GM21381 (cell line): ENCODE results near the gene SLC26A9.
A peak's percentile ranks its signal among the peaks of the same experiment; 100 is the strongest.

ENCODE experiments used
- ATAC-seq: cut with Tn5 transposase; IDR thresholded peaks from one replicate; pipeline ENCODE4 v1.9.1; 2021; ENCODE audit warnings: mild to moderate bottlenecking, moderate library complexity; ENCODE audit not compliant: unreplicated experiment

The SLC26A9 gene

DNA sequence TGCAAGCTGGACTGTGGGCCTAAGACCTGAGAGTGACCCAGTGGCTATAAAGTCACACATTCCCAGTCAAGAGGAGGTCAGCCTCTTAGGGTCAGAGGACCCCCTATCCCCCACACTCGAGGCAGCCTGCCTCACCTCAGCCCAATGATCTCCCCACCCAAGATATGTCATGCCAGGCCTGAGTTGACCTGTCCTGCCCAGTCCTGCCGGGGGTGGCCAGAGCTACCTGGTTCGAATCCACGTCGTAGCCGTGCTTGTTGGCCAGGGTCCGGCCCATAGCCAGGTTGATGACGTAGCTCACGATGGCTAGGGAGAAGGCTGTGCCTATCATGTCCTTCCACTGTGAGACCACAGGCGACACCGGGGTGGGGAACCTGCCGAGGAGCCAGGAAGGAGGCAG lies 15.6 kb downstream of the SLC26A9 start:
- ATAC-seq: no peak

DNA sequence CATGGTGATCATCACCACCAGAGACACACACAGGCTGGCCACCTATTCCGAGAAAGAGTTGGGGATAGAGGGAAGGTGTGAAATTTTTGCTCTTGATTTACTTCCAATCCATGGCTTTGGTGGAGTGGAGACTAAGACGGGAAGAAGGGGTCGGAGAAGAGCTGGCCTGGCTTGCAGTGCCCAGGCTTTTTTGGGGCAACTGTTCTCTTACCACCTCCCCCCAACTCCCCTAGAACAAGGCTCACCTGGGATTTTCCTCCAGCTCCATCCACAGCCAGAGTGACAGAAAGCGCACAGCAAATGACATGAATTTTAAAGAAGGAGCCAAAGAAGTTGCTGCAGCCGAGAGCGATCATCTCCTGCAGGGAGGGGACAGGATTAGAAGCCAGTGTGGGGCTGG lies 16.0 kb downstream of the SLC26A9 start:
- ATAC-seq: no peak

DNA sequence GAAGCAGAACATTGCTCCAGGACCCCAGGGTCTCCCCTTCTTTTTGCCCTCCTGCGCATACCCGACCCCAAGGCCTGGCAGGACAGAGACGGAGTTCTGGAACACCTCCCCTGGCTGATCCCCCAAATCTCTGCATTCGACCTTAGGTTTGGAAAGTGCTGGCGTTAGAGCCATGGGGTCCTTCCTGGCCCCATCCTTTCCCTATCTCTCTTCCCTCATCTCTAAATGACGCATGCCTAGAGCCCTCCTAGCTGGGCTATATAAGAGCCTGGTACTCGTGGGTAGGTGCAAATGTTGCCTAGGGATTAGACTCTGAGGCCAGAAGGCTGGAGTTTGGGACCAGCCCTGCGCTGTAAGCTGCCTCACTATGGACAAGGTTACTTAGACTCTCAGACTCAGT lies 16.6 kb downstream of the SLC26A9 start:
- no peak for ATAC-seq

DNA sequence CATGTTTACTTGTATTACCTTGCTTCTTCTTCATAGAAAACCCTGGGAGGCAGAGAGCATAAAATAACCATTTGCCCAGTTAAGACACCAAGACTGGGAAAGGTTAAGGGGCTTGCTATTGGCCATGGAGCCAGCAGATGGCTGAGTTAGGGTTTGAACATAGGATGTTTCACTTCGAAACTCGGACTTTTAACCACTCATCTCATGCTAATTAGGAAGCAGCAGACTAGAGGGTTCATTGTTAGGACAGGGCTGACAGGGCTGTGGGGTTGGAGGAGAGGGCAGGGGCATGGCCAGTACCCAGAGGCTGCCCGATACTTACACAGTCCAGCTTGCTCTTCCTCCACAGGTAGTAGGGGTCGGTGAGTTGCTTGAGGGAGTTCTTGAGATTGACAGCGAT lies 17.0 kb downstream of the SLC26A9 start:
- ATAC-seq: no peak

DNA sequence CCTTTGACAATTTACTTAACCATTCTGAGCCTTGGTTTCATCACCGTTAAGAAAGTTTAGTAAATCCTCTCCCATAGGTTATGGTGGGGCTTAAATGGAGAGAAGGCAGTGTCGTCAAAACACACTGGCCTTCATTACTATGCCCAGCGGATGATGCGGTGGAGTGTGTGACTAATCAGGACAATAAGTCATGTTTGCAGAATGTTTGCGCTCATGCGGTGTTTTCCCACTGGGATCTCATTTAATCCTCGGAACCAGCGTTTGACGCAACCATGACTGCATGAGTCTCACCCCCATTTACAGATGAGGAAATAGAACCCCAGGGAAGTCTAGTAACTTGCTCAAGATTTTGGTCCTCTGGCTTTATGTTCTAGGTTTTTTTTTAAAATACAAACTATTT lies 17.5 kb downstream of the SLC26A9 start:
- no peak for ATAC-seq

DNA sequence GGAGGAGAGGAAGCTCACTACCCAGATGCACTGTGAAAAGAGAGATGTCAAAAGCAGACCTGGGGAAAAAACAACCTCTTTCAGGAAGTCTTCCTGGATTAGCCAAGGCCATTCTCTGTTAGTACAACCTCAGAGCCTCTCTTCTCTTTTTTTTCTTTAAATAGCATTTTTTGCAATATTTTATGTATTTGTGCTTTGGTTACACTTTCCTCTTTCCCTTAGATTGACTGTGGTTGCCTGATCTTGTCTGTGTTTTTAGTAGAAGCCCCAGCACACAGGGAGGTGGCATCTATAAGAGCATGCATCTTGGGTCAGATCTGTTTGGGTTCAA lies 18.8 kb downstream of the SLC26A9 start:
- no peak for ATAC-seq

DNA sequence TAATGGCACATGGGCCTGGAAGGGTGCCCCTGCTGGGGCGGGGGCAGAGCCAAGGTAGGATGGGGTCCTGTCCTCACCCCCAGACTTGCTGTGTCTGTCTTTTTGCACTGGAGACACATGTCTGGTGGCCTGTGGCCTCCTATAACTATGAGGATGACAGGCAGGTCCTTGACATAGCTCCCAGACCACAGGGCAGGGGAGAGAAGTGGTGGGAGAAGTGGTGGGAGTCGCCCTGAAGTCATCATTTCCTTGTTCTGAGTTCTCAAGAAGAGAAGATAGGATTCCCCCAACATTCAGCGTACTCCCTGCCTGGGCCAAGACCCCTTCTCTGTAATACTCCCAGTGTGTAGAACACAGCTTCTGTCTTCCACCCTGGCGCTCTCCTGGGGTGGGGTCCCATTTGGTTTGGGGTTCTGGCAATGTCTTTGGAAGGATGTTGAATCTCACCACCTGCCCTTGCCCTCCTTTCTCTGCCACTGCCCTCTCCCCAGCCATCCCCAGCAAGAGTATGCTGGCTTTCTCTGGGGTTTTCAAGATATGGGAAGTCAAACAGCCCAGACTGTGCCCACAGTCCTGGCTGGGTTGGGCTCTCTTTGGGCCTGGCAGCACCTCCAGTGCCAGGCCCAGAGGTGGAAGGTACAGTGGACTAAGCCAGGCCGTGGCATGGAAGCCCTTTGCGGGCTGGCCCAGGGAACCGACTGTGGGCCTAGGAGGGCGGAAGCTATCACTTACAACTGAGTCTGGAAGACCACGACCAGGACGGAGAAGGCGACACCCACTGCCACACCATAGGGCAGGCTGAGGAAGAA lies 19.4 kb downstream of the SLC26A9 start:
- no peak for ATAC-seq

DNA sequence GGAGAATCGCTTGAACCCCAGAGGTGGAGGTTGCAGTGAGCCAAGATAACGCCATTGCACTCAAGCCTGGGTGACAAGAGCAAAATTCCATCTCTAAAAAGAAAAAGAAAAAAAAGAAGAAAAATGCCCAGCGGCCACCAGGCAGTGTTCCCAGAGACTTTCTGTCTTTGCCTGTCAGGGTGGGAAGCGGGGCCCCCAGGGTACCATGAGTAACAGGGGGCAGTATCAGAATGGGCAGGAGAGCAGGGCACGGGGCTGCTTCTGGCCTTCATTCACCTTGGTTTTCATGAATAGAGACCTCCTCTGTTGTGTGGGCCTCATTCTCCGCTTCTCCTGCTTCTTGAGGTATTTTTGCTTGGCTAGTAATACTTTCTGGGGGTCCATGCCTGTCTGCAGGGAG lies 20.4 kb downstream of the SLC26A9 start:
- ATAC-seq: no peak

DNA sequence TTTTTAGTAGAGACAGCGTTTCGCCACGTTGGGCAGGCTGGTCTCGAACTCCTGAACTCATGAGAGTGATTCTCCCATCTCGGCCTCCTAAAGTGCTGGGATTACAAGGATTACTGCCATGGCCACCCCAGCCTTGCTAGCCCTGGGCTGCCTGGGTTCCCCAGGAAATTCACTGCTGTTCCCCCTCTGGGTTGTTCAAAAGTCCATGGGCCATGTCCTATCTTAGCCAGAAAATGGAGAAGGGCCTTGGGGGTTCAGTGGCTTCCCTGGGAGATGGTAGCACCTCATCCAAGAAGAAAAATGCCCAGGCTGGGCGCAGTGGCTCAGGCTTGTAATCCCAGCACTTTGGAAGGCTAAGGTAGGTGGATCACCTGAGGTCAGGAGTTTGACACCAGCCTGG lies 20.9 kb downstream of the SLC26A9 start:
- ATAC-seq: no peak

DNA sequence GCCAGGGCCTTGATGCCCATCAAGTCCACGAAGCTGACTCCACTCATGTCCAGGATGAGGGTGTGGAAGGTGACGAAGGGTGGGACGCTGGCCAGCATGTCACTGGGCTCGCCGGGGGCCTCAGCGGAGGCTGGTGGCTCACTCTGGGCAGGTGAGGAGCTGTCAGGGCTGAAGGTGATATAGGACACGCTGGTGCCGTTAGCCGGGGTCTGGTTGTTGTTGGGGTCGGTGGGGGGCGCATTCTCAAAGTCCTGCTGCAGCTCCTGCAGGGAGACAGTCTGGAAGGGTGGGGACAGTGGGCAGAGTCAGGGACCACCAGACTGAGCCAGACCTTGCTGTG lies 21.7 kb downstream of the SLC26A9 start:
- ATAC-seq: no peak

DNA sequence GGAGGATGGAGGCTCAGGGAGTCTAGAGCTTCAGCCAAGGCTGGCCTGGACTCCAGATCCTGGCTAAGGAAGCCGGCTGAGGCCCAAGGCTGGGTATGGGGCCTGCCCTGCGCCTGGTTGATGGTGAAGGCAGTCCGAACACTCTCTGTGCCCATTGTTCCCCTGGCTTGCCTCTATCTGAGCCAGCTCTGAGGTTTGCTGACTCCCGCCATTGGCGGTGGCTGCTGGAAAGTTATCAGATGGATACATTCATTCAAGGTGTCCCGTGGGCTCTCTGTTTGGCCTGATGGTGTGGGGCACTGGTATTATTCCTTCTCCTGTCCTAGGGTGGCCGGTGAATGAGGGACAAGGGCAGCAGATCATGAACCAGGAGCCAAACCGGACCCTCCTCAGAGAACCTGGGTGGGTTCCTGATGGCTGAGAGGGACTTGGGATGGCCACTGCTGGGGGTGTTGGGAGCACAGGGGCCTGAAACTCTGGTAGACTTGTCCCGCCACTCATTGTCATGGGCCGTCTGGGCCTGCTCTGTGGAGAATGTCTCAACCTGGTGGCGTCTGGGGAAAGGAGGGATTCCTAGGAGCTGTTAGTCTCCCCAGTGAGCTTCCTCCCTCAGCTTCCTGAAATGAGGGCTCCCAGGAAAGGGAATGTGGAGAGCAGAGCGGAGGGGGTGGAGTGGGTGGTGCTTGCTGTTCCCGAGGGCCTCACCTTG lies 22.2 kb downstream of the SLC26A9 start:
- no peak for ATAC-seq

DNA sequence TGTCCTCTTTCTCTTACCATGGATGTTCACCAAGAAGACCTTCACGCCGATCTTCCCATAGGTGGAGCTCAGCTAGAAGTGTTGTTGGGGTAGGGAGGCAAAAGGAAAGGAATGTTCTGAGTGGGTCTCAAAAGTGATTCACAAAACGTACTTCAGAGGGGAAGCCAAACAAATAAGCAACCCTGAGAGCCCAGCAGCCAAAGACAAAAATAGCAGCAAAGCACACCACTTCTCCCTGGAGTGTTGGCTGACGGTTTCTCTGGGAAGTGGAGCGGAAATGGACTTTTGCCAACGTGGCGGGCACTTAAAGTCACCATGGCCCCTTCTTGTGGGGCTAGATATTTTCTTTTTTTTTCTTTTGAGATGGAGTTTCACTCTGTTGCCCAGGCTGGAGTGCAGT lies 23.1 kb downstream of the SLC26A9 start:
- no peak for ATAC-seq

DNA sequence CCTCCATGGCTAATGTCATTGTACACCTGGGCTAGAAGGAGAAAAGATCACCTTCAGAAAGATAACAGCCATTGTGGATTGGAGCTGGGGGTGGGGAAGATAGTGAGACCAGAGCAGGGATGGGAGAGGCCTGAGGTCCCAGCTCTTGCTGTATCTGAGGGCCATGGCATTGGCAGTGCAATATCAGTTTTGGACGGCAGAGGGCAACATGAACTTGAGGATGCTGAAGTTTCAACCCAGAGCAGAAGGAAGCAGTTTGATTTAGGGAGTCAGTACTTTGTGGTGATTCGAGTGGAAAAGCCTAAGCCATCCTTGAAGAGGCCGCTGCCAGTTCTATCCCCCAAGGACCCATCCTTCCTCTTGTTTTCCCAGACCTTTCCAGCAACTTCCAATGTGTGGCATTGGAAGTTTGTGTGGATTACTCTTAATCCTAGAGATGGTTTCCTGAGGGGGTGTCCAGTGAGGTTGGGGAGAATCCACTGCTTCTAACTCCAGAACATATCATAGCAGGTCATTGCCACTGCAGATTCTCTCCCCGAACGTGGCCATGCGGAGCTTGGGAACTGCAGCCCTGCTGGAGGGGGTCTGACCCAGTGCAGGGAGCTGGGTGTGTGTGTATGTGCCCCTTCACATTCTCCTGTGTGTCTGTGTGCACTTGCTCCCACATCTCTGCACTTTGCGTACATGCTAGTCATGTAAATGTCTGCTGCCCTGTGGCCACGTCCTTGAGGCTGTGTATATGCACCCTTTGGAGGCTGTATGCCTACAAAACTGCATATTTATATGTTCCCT lies 24.1 kb downstream of the SLC26A9 start:
- peak; percentile 73 for ATAC-seq

DNA sequence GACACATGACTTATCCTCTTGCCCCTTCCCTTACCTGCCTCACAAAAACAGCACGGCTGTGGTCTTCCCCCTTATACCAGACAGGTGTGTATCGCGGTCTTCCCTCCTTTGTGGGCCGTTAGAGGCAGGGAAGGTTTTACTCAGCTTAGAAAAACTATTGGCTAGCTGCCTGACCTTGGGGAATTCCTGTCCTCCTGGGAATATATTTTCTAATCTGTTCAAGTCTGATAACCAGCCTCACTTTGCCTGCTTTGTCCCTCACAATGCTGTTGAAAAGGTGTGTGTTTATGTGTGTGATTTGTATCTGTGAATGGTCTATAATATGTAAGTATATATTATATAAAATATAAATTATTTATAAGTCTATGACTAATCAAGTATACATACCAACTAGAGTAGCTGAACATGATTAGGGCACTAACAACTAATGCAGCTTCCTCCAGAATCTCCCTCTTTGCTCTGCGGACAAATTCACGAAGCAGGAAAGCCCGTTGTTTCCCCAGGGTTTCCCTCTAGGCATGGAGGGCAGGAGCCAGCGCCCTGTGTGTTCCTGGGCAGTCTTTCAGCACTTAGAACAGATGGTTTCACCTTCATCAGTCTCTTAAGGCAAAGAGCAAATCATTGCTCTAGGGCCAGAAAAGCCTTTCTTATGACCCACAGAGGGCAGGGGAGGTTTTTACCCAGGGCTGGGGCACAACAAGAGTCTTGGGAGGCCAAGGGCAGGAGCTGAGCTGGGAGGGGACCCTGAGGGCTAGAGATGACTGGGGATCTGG lies 25.6 kb downstream of the SLC26A9 start:
- ATAC-seq: no peak

DNA sequence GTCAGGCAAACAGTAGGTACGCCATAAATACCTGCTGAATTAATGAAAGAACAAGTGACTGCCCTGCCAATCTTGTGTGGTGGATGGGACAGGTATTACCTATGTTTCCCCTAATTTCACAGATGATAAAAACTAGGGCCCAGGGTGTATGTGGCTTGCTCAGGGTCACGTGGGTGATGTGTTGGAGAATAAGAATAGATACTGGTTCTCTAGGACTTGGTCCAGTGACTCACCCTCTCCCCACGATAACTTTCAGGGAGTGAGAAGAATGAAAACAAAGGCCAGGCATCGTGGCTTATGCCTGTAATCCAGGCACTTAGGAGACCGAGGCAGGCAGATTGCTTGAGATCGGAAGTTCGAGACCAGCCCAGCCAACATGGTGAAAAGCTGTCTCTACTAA lies 26.7 kb downstream of the SLC26A9 start:
- ATAC-seq: no peak

DNA sequence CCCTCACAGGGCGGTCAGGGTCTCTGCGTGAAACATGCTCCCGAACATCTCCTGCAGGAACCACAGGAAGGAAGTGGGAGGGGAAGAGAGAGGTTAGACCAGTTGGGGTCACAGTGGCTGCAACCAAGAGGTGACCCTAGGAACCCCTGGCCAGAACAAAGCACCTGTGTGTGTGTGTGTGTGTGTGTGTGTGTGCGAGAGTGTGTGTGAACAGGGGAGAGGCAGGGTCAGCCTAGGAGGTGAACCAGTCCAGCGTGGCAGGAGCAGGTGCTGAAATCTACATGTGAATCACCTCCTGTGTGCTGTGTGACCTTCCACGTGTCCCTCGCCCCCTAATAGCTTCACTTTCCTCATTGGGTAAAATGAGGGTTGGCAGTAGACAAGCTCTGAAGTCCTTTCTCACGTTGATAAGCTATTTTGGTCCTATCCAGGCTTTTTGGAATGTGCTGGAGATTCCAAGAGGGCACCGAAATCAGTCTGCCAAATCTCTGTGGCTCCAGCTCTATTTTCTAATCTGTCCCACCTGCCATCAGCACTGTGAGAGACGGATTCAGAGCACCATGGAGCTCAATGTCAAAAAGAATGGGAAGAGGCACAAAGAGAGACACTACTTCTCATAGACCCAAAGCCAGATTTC lies 27.8 kb downstream of the SLC26A9 start:
- no peak for ATAC-seq

DNA sequence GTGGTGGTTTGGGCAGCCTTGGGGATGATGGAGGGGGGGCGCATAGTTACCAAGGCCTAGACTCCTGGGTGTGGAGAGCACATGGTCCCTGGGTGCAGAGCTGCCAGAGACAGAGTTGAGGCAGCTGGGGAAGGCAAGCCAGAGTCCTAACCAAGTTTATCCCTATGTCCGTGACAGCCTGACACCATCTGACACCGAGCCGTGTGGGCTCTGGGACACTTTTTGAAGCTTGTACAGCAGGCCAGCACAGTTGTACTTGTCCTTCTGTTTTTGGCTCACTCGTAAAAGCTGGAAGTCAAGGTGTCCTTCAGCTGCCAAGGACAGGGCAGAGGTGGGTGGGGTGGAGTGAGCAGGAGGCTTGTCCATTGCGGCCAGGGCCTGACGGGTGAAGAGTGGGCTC lies 28.5 kb downstream of the SLC26A9 start:
- ATAC-seq: no peak

DNA sequence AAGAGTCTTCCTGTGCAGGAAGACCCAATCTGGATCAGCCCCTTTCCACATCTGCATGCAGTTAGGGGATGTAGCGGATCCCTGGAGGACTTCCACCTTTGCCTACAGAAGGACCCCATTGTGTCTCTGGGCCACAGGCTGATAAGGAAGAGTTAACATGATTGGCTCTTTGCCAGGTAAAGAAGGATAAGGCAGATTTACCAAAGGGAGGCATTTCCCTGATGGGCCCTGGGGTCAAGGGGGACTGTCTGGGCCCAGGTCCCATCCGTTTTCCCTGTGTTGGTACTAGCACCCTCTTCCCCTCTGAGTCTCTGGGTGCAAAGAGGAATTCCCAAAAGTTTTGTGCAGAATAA lies 29.1 kb downstream of the SLC26A9 start:
- ATAC-seq: no peak

DNA sequence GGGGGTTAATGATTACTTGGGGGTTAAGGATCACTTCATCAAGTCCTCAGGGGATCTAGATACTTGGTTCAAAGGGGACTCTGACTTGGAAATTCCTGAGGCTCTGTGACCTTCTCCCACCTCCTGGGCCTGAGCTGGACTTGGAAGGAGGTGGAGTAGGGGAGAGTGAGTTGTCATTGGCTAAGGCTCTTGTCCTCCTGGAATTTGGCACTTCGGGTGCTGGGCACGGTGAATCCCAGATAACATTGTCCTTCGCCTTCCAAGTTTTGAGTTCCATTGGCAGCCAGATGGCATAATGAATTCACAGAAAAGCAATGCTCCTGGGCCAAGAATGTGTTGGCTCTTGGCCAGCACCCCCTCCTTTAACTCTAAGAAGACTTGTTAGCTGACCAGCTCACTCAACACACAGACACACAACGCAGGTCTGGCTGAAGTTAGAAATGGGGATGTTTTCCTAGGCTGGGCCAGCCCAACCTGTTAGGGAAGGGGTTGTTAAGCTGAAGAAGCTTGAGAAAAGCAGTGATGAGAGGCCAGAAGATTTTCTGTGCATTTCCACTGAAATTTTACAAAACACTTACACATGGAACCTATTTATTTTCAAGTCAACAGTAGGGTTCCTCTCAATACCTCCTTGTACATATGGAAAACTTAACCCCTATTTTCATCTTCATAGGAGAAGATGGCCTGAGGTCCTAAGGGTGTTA lies 29.7 kb downstream of the SLC26A9 start:
- no peak for ATAC-seq

DNA sequence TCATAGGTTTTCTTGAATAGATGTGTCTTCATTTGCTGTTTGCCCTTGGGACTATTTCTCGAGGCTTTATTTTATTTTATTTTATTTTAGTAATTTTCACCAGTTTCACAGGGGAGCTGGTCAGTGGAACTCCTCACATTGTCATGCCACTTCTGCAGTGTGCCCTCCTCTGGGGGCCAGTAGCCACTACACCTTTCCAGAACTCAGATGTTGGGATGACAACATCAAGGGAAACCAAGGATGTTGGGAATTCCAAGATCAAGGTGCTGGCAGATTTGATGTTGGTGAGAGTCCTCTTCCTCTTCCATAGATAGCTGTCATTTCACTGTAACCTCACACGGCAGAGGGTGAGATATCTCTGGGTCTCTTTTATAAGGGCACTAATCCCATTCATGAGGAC lies 35.5 kb downstream of the SLC26A9 start:
- no peak for ATAC-seq
